Activated T-cell treated with anti-CD3 and anti-CD28 coated beads for 4 hours (primary cell): Measurements from ENCODE around the gene PHLPP1.

Source experiments
- DNase-seq: peaks from one replicate; pipeline ENCODE4 v3.0.0-alpha.2; 2020

Gene PHLPP1

DNA sequence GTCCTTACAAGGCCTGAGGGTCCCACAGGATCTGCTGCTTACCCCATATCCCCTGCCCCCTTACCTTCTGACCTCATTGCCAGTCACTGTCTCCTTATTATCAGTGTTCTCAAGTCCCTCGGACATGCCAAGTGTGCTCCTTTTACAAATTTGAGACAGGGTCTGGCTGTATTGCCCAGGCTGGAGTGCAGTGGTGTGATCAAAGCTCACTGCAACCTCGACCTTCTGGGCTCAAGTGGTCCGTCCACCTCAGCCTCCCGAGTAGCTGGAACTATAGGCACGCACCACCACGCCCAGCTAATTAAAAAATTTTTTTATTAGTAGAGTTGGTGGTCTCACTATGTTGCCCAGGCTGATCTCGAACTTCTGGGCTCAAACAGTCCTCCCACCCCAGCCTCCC lies 141.0 kb downstream of the PHLPP1 start:
- DNase-seq = no peak

DNA sequence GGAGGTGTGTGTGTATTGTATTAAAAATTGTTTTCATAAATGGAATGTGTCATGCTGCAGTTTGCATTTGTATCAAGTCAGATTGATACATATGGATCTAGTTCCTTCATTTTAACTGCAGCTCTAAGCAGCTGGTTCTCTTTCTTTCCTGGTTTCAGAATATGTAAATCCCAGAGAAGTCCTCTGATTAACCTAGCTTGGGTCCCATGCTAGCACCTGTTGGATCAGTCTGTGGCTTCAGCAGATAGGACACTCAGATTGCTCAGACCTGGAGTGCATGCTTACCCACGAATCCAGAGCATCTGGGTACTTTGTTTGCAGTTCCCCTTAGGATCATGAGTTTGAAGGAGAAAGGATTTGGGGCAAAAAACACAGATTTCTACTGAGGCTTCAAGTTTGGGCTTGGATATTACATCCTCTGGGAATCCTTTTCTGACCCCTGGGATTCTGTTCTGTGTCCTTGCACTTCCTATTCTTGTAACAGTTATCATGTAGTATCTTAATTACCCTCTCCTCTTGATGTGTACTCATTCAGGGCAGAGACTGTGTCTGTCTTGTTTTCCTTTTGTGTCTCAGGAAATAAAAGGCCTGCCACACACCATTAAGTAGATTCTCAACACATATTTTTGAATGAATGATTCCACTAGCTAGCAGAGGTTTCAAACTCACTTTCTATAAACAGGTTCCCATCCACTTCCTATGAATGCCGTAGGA lies 142.1 kb downstream of the PHLPP1 start:
- no peak for DNase-seq

DNA sequence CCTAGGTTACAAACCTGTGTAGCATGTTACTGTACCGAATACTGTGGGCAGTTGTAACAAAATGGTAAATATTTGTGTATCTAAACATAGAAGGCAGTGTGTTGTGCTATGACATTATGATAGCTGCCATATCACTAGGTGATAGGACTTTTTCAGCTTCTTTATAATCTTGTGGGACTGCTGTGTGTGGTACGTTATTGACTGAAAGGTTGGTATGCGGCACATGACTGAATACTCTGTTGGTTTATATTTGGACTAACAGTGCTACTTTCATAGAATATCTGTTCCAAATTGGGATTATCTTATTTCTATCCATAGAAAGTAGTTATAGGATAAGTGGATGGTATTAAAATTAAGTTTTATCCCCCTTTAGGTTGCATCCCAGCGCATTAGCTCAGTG lies 144.7 kb downstream of the PHLPP1 start:
- no peak for DNase-seq

GRCh38 chr18:62862466-62862865 lies 147.1 kb downstream of the PHLPP1 start:
- DNase-seq = no peak

- no peak for DNase-seq
Observed at GRCh38 chr18:62863579-62864001, 148.2 kb downstream of the PHLPP1 start.

DNA sequence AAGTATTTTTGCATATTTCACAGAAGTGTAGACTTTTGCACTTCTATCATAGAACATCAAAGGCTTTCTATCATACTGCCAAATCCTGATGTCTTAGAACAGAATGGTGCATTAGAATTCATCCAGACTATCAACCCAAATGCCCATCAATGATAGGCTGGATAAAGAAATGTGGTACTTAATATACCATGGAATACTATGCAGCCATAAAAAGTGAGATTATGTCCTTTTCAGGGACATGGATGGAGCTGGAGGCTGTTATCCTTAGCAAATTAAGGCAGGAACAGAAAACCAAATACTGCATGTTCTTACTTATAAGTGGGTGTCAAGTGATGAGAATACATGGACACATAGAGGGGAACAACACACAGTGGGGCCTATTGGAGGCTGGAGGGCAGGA lies 150.2 kb downstream of the PHLPP1 start:
- DNase-seq = no peak

GRCh38 chr18:62867534-62867933 lies 152.2 kb downstream of the PHLPP1 start:
- no peak for DNase-seq

DNA sequence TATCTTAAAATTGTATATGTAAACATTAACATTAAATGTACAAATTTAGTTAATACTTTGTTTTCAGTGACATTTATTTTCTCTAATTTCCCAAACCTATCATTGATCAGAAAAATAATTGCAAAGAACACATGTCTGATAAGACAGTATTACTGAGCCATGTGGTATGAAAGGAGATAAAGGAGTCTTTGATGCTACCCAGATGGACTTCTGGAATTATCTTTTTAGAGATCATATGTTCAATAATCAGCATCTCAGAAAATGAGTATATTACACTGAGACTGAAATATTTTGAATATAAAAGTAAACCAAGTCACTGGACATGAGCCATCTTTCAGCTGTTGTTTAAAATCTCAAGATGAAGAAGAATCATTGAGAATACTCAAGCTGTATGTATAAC lies 153.3 kb downstream of the PHLPP1 start:
- DNase-seq = no peak

- DNase-seq = no peak
Observed at GRCh38 chr18:62870643-62871042, 155.3 kb downstream of the PHLPP1 start.

DNA sequence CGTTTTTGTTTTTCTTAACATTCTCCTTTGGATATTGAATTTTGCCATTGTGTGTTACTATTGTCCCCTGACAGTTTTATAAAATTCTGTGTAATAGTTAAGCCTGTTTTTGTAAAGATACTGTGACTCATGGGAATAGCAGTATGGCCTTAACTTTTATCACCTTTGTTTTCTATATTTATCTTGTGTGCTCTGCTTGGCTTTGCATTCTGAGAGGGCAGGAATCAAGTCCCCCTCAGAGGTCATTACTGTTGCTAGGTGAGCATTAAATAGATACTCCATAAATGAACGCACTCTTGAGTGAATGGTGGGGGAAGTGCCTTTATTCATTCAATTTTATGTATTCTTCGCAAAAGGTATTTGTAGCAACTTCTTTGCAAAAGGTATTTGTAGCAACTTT lies 160.0 kb downstream of the PHLPP1 start:
- DNase-seq = no peak

GRCh38 chr18:62876111-62876510 lies 160.8 kb downstream of the PHLPP1 start:
- no peak for DNase-seq

DNA sequence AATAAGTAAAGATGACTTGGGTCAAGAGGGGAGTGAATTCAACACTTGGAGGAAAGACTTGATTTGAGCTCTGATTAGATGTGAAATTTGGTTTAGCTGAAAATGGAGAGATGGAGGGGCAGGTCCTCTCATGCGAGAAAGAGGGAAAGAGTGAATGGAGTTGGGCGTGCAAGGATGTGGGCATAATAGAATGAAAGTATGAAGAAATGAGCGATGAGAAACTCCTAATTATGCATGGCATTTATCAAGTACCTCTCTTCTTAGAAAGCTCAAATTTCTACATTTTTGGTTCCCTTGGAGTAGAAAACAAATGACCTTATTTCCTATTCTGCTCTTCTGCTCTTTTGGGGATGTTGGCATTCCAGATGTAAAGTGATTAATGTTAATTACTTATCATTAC lies 161.5 kb downstream of the PHLPP1 start:
- DNase-seq = no peak

DNA sequence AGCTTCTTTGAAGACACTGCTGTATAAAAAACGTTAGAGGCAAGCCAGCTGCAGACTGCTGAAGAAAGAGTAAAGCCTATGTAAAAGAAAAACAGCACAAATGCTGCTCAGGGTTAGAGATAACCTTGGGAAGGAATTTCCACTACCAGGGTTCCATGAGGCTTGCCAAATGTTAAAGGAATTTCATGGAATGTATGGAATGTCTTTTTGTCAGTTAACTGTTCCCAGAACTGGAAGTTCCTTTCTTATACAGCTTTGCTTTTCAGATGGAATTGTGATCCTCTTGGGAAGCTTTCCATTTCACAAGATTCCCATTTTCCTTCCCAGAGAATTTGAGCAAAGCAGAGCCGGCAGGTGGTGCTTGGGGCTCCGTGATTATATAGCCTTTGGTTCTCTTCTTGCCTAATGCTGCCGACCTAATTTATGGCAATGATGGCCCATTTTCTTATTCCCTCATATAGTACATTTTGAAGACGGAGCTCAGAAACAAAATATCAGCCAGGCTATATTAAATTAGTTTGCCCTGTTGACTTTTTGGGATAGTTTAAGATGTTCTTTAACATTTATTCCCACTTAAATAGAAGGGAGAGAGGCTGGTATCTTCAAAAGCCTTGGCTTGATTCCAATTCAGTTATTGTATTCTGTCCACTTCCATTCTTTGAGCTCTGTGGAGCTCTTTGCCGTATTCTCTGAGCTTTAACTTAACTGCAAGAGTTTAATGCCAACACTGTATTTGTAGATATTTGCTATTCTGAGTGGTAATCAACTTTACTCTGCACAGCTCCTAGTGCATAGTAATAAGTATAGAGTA lies 162.3 kb downstream of the PHLPP1 start:
- no peak for DNase-seq

DNA sequence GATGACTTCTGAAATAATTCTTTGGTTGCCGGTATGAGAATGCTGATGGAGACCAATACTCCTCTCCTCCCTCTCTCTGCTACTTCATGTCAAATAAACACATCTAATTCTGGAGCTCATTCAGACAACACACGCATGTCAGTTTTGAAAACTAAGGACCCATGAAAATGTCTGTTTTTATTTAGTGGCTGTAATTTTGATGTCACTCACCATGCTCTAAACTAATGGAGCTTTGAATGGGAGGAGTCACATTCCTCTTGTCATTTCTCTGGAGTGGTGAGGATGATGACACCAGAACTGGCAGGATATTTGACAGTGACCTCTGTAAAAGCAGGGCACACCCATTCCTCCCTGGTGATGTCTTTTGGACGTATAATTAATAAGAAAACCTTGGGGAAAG lies 163.0 kb downstream of the PHLPP1 start:
- DNase-seq = no peak

GRCh38 chr18:62880034-62880433 lies 164.7 kb downstream of the PHLPP1 start:
- DNase-seq = no peak

GRCh38 chr18:62880673-62881364 lies 165.5 kb downstream of the PHLPP1 start:
- no peak for DNase-seq

GRCh38 chr18:62881509-62882016 lies 166.2 kb downstream of the PHLPP1 start:
- DNase-seq = no peak

DNA sequence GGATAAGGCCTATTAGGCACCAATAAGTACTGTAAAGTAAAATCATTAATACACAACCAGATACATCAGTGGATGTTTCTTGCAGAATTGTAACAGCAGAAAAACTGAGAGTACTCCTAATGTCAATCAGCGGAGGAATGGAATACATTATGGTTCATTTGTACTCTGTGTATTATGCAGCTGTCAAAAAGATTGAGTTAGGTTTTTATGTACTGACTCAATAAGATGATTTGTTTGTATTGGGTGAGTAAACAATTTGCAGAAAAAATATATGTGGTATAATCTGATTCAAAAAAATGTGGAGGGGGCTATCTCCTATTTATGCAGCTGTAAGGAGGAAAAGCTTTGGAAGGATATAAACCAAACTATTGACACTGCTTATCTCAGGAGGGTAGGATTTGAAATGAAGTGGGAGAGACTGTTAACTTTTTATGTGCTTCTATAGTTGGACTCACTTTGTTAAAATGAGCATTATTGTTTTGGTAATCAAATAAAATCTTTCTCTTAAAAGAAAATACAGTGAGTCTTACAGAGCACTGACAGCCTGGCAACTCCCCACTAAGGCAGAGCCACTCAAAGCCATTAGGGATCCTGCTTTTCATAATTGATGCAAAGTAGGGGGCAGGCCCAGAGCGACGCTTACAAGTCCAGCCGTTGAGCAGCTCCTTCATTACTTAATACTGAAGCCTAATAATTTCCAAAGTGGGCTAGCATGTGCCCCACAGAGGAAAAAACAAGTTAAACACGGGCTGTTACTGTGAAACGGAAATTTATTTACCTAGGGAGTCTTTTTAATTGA lies 168.8 kb downstream of the PHLPP1 start:
- no peak for DNase-seq

- DNase-seq = no peak
Observed at GRCh38 chr18:62885804-62886203, 170.5 kb downstream of the PHLPP1 start.

DNA sequence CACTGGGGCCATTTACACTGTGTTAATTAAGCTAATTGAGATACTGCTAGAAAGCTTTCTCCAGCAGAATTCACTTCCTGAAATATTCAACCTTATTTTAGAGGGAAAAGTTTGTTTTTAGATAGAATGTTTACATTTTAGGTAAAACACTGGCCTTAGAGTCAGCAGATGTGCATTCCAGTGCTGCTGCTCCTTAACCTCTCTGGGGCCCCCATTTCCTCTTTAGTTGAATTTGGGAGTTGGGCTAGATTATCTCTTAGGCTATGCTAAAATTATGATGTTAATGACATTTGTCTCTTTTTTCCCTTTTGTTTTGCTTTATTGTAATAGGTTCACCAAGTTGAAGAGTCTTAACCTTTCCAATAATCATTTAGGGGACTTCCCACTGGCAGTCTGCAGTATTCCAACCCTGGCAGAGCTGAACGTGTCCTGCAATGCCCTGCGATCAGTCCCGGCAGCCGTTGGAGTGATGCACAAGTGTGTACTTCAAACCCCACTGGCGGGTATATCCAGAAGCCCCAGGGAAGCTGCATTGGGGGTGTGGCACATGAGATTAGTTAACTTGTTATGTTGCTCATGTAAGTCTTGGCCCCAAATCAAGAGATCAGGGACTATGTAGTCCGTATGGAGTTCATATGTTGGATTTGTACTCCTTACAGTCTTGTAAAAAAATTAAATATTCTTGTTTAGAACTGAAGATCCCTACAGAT lies 179.5 kb downstream of the PHLPP1 start:
- no peak for DNase-seq

DNA sequence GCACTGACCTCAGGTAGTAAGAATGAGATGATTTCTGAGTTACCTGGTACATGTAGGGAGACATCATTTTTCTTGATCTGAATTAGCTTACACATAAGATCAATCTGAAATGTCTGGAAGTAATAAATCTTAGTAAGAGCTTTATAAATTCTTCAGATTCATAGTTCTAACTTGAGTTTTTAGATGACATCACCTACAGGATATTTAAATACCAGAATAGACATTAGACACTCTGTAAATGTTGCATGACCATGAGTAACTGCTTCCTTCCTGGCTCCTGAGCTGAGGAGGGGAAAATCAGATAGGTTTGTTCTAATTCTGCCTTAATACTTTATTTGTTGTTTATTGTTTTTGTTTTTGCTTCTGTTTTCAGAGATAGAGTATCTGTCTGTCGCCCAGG lies 181.8 kb downstream of the PHLPP1 start:
- no peak for DNase-seq

GRCh38 chr18:62898359-62898758 lies 183.0 kb downstream of the PHLPP1 start:
- DNase-seq = no peak
